AG04449 (cell line): ENCODE data around the gene TUFM.
"Not testable (repeated sequence)": the region's sequence is repeated elsewhere in the genome, so short reads cannot be mapped to it uniquely, and the experiment has no call there.

Experiments
- CTCF ChIA-PET: fragments of 350-600 bp; formaldehyde crosslinking; extraction: SDS; loops from one replicate; lab custom pipeline; 2021; ENCODE audit warnings: antibody characterized with exemption; lab: Yijun Ruan, JAX
- POLR2A ChIA-PET: fragments of 400-600, 350-600 bp; formaldehyde crosslinking; extraction: SDS; loops from one replicate; lab custom pipeline; 2020; ENCODE audit warnings: antibody characterized with exemption, inconsistent platforms; lab: Yijun Ruan, JAX
- DNase-seq: peaks from one replicate; pipeline ENCODE4 v3.0.0-alpha.2; 2010; ENCODE audit warnings: low read depth, low spot score
- H3K4me3 ChIP-seq: 2 replicates; pipeline ENCODE4 v1.5.1; 2011; ENCODE audit warnings: low read depth, mild to moderate bottlenecking, control low read depth, low read length
- CTCF ChIP-seq: IDR thresholded peaks from one replicate; pipeline ENCODE4 v1.5.1; 2011; ENCODE audit warnings: mild to moderate bottlenecking, moderate library complexity, low read length, control low read depth, inconsistent platforms; ENCODE audit not compliant: insufficient read depth; ENCODE audit errors: missing control alignments

TUFM gene

GRCh38 chr16:28869201-28869600 is 23.1 kb upstream of the TUFM start:
- ChIA-PET POLR2A (no interaction called here), CTCF (interaction anchor here (3.1 kb wide), 1 partner anchor 76 kb away, joined by 21 read pairs; no protein-coding TSS in a partner anchor)
- no peak for DNase-seq
- no peak for TF ChIP-seq CTCF
- H3K4me3 ChIP-seq, result no peak overlapping the region

- POLR2A ChIA-PET, H3K4me3 ChIP-seq, DNase-seq: not testable (repeated sequence)
- CTCF ChIA-PET, result interaction anchor here (0.7 kb wide), 1 partner anchor 77 kb away, joined by 3 read pairs; no protein-coding TSS in a partner anchor
These were observed 21.5 kb upstream of the TUFM start for GRCh38 chr16:28867646-28868045.

- no peak overlapping the region for H3K4me3 ChIP-seq
- DNase-seq, result no peak
- ChIA-PET CTCF (interaction anchor here (0.7 kb wide), 1 partner anchor 77 kb away, joined by 3 read pairs; no protein-coding TSS in a partner anchor), POLR2A (no interaction called here)
- no peak for TF ChIP-seq CTCF
These were observed 21.1 kb upstream of the TUFM start for GRCh38 chr16:28867241-28867640.

- TF ChIP-seq CTCF, result no peak
- DNase-seq, result no peak
- POLR2A ChIA-PET, result no interaction called here
- no peak overlapping the region for H3K4me3 ChIP-seq
- CTCF ChIA-PET, result no interaction called here
These were observed 20.3 kb upstream of the TUFM start for GRCh38 chr16:28866454-28866804.

- no peak for TF ChIP-seq CTCF
- CTCF ChIA-PET, result interaction anchor here (1.4 to 1.8 kb wide), 2 partner anchors 8 to 79 kb away, joined by 7 to 15 read pairs; no protein-coding TSS in a partner anchor
- no peak overlapping the region for H3K4me3 ChIP-seq
- no peak for DNase-seq
- POLR2A ChIA-PET, result no interaction called here
These were observed 19.7 kb upstream of the TUFM start for GRCh38 chr16:28865722-28866453.

- no peak for DNase-seq
- ChIA-PET CTCF (interaction anchor here (0.6 to 1.8 kb wide), 6 partner anchors 9 to 109 kb away, joined by 3 to 15 read pairs (median 4); no protein-coding TSS in a partner anchor), POLR2A (interaction anchor here (1.0 to 2.9 kb wide), 2 partner anchors 19 to 22 kb away, joined by 3 to 17 read pairs; partner anchors contain the start of gene TUFM)
- TF ChIP-seq CTCF, result no peak
- H3K4me3 ChIP-seq, result peak overlapping the region; percentile 88
These were observed 19.0 kb upstream of the TUFM start for GRCh38 chr16:28865001-28865688.
